ENCODE measurements around the gene MAD1L1.
"Not testable (repeated sequence)": the region's sequence is repeated elsewhere in the genome, so short reads cannot be mapped to it uniquely, and the experiment has no call there.

The MAD1L1 gene

GRCh38 chr7:1934756-1935155 lies 298.0 kb downstream of the MAD1L1 start:
- H3K4me1 ChIP-seq (ENCODE audit: control insufficient read depth, insufficient read depth, low read length): no peaks in the 10 kb centered on the region
- H3K9me3 ChIP-seq (ENCODE audit: control insufficient read depth, insufficient read depth, low read length): no peaks in the 10 kb centered on the region
- no peaks in the 10 kb centered on the region for H3K27me3 ChIP-seq (ENCODE audit: control insufficient read depth, insufficient read depth, low read length)
- no peak overlapping the region for H3K4me3 ChIP-seq (ENCODE audit: low read depth, low read length)
- H3K9ac ChIP-seq (ENCODE audit: low read depth, low read length): no peak overlapping the region
- peaks cover 5% of the 10 kb centered on the region for H3K36me3 ChIP-seq (ENCODE audit: control insufficient read depth, insufficient read depth, low read length)

- H3K36me3 ChIP-seq (ENCODE audit: control insufficient read depth, insufficient read depth, low read length): peaks cover 5% of the 10 kb centered on the region
- no peaks in the 10 kb centered on the region for H3K9me3 ChIP-seq (ENCODE audit: control insufficient read depth, insufficient read depth, low read length)
- H3K9ac ChIP-seq (ENCODE audit: low read depth, low read length): no peak overlapping the region
- no peaks in the 10 kb centered on the region for H3K27me3 ChIP-seq (ENCODE audit: control insufficient read depth, insufficient read depth, low read length)
- H3K4me3 ChIP-seq (ENCODE audit: low read depth, low read length): no peak overlapping the region
- H3K4me1 ChIP-seq (ENCODE audit: control insufficient read depth, insufficient read depth, low read length): no peaks in the 10 kb centered on the region
These were observed 298.7 kb downstream of the MAD1L1 start for GRCh38 chr7:1934017-1934416.

- Histone ChIP-seq H3K9ac (ENCODE audit: low read depth, low read length) (no peak overlapping the region), H3K36me3 (ENCODE audit: control insufficient read depth, insufficient read depth, low read length) (peaks cover 5% of the 10 kb centered on the region), H3K4me1 (ENCODE audit: control insufficient read depth, insufficient read depth, low read length) (no peaks in the 10 kb centered on the region), H3K4me3 (ENCODE audit: low read depth, low read length) (no peak overlapping the region), H3K9me3 (ENCODE audit: control insufficient read depth, insufficient read depth, low read length) (no peaks in the 10 kb centered on the region), H3K27me3 (ENCODE audit: control insufficient read depth, insufficient read depth, low read length) (no peaks in the 10 kb centered on the region)
These were observed 299.5 kb downstream of the MAD1L1 start for GRCh38 chr7:1933066-1933750.

- no peaks in the 10 kb centered on the region for H3K9me3 ChIP-seq (ENCODE audit: control insufficient read depth, insufficient read depth, low read length)
- H3K27me3 ChIP-seq (ENCODE audit: control insufficient read depth, insufficient read depth, low read length): no peaks in the 10 kb centered on the region
- no peaks in the 10 kb centered on the region for H3K4me1 ChIP-seq (ENCODE audit: control insufficient read depth, insufficient read depth, low read length)
- H3K9ac ChIP-seq (ENCODE audit: low read depth, low read length): no peak overlapping the region
- no peak overlapping the region for H3K4me3 ChIP-seq (ENCODE audit: low read depth, low read length)
- peaks cover 5% of the 10 kb centered on the region for H3K36me3 ChIP-seq (ENCODE audit: control insufficient read depth, insufficient read depth, low read length)
These were observed 300.8 kb downstream of the MAD1L1 start for GRCh38 chr7:1931951-1932270.

- no peaks in the 10 kb centered on the region for H3K27me3 ChIP-seq (ENCODE audit: control insufficient read depth, insufficient read depth, low read length)
- no peak overlapping the region for H3K4me3 ChIP-seq (ENCODE audit: low read depth, low read length)
- H3K9me3 ChIP-seq (ENCODE audit: control insufficient read depth, insufficient read depth, low read length): no peaks in the 10 kb centered on the region
- peaks cover under 1% of the 10 kb centered on the region for H3K36me3 ChIP-seq (ENCODE audit: control insufficient read depth, insufficient read depth, low read length)
- H3K4me1 ChIP-seq (ENCODE audit: control insufficient read depth, insufficient read depth, low read length): no peaks in the 10 kb centered on the region
- no peak overlapping the region for H3K9ac ChIP-seq (ENCODE audit: low read depth, low read length)
These were observed 301.3 kb downstream of the MAD1L1 start for GRCh38 chr7:1931256-1931950.

GRCh38 chr7:1930381-1931065 lies 302.2 kb downstream of the MAD1L1 start:
- no peak overlapping the region for H3K4me3 ChIP-seq (ENCODE audit: low read depth, low read length)
- H3K9me3 ChIP-seq (ENCODE audit: control insufficient read depth, insufficient read depth, low read length): no peaks in the 10 kb centered on the region
- no peaks in the 10 kb centered on the region for H3K4me1 ChIP-seq (ENCODE audit: control insufficient read depth, insufficient read depth, low read length)
- H3K27me3 ChIP-seq (ENCODE audit: control insufficient read depth, insufficient read depth, low read length): no peaks in the 10 kb centered on the region
- no peaks in the 10 kb centered on the region for H3K36me3 ChIP-seq (ENCODE audit: control insufficient read depth, insufficient read depth, low read length)
- no peak overlapping the region for H3K9ac ChIP-seq (ENCODE audit: low read depth, low read length)

- not testable (repeated sequence) for H3K9ac ChIP-seq (ENCODE audit: low read depth, low read length); H3K4me1 ChIP-seq (ENCODE audit: control insufficient read depth, insufficient read depth, low read length); H3K36me3 ChIP-seq (ENCODE audit: control insufficient read depth, insufficient read depth, low read length); H3K27me3 ChIP-seq (ENCODE audit: control insufficient read depth, insufficient read depth, low read length); H3K9me3 ChIP-seq (ENCODE audit: control insufficient read depth, insufficient read depth, low read length); H3K4me3 ChIP-seq (ENCODE audit: low read depth, low read length)
These were observed 303.3 kb downstream of the MAD1L1 start for GRCh38 chr7:1929349-1929925.

- H3K36me3 ChIP-seq (ENCODE audit: control insufficient read depth, insufficient read depth, low read length): no peaks in the 10 kb centered on the region
These were observed 303.9 kb downstream of the MAD1L1 start for GRCh38 chr7:1928645-1929348.

GRCh38 chr7:1927937-1928644 lies 304.7 kb downstream of the MAD1L1 start:
- Histone ChIP-seq H3K4me1 (ENCODE audit: control insufficient read depth, insufficient read depth, low read length) (no peaks in the 10 kb centered on the region), H3K36me3 (ENCODE audit: control insufficient read depth, insufficient read depth, low read length) (no peaks in the 10 kb centered on the region), H3K9ac (ENCODE audit: low read depth, low read length) (no peak overlapping the region), H3K4me3 (ENCODE audit: low read depth, low read length) (no peak overlapping the region), H3K9me3 (ENCODE audit: control insufficient read depth, insufficient read depth, low read length) (no peaks in the 10 kb centered on the region), H3K27me3 (ENCODE audit: control insufficient read depth, insufficient read depth, low read length) (no peaks in the 10 kb centered on the region)

More at GRCh38 chr7:1928645-1929348, 303.9 kb downstream of the MAD1L1 start:
- Histone ChIP-seq H3K4me3 (ENCODE audit: low read depth, low read length) (no peak overlapping the region), H3K27me3 (ENCODE audit: control insufficient read depth, insufficient read depth, low read length) (no peaks in the 10 kb centered on the region), H3K9me3 (ENCODE audit: control insufficient read depth, insufficient read depth, low read length) (no peaks in the 10 kb centered on the region), H3K4me1 (ENCODE audit: control insufficient read depth, insufficient read depth, low read length) (no peaks in the 10 kb centered on the region), H3K9ac (ENCODE audit: low read depth, low read length) (no peak overlapping the region)

GRCh38 chr7:1926908-1927306 lies 305.8 kb downstream of the MAD1L1 start:
- H3K4me3 ChIP-seq (ENCODE audit: low read depth, low read length): no peak overlapping the region
- no peaks in the 10 kb centered on the region for H3K4me1 ChIP-seq (ENCODE audit: control insufficient read depth, insufficient read depth, low read length)
- no peak overlapping the region for H3K9ac ChIP-seq (ENCODE audit: low read depth, low read length)
- H3K36me3 ChIP-seq (ENCODE audit: control insufficient read depth, insufficient read depth, low read length): no peaks in the 10 kb centered on the region
- no peaks in the 10 kb centered on the region for H3K9me3 ChIP-seq (ENCODE audit: control insufficient read depth, insufficient read depth, low read length)
- no peaks in the 10 kb centered on the region for H3K27me3 ChIP-seq (ENCODE audit: control insufficient read depth, insufficient read depth, low read length)
